DOHH2 (cell line): ENCODE data around the gene RAB42.
"Not testable (repeated sequence)": the region's sequence is repeated elsewhere in the genome, so short reads cannot be mapped to it uniquely, and the experiment has no call there.

Source experiments
- EZH2phosphoT487 ChIP-seq: fragments of 200-600 bp; sonication (generic); IDR thresholded peaks from 2 replicates; pipeline ENCODE4 v1.6.1; 2017; ENCODE audit warnings: borderline replicate concordance, mild to moderate bottlenecking, antibody characterized with exemption, low read length, moderate library complexity, mixed read lengths
- TF ChIP-seq, protein P1 (sequence below): fragments of 200-600 bp; sonication (generic); IDR thresholded peaks from one replicate; pipeline ENCODE4 v1.5.1; 2014; ENCODE audit warnings: antibody characterized with exemption, mild to moderate bottlenecking, low read depth, low read length; ENCODE audit not compliant: poor library complexity, severe bottlenecking

DNA sequence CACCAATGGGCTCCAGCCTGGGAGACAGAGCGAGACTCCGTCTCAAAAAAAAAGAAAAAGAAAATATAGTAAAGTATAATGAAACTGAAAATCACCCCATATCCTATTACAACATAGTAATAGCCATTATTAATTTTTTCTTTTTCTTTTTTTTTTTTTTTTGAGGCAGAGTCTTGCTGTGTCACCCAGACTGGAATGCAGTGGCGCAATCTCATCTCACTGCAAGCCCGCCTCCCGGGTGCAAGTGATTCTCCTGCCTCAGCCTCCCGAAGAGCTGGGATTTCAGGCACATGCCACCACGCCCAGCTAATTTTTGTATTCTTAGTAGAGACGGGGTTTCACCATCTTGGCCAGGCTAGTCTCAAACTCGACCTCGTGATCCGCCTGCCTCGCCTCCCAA, 19.2 kb upstream of the RAB42 start:
- TF ChIP-seq, protein P1, sequence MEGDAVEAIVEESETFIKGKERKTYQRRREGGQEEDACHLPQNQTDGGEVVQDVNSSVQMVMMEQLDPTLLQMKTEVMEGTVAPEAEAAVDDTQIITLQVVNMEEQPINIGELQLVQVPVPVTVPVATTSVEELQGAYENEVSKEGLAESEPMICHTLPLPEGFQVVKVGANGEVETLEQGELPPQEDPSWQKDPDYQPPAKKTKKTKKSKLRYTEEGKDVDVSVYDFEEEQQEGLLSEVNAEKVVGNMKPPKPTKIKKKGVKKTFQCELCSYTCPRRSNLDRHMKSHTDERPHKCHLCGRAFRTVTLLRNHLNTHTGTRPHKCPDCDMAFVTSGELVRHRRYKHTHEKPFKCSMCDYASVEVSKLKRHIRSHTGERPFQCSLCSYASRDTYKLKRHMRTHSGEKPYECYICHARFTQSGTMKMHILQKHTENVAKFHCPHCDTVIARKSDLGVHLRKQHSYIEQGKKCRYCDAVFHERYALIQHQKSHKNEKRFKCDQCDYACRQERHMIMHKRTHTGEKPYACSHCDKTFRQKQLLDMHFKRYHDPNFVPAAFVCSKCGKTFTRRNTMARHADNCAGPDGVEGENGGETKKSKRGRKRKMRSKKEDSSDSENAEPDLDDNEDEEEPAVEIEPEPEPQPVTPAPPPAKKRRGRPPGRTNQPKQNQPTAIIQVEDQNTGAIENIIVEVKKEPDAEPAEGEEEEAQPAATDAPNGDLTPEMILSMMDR = not testable (repeated sequence)
- not testable (repeated sequence) for TF ChIP-seq EZH2phosphoT487
